ENCODE data around the gene YBEY.
"Not testable (repeated sequence)": the region's sequence is repeated elsewhere in the genome, so short reads cannot be mapped to it uniquely, and the experiment has no call there.

Gene YBEY

GRCh38 chr21:46299167-46299566 is 13.0 kb downstream of the YBEY start:
- no peak for DNase-seq (ENCODE audit: extremely low read depth in 1 of 2, low read depth in 1 of 2)

GRCh38 chr21:46301759-46302158 is 15.6 kb downstream of the YBEY start:
- DNase-seq (ENCODE audit: extremely low read depth in 1 of 2, low read depth in 1 of 2), result no peak

- DNase-seq (ENCODE audit: extremely low read depth in 1 of 2, low read depth in 1 of 2), result no peak
Measured at GRCh38 chr21:46304437-46304836, 18.3 kb downstream of the YBEY start.

- DNase-seq (ENCODE audit: extremely low read depth in 1 of 2, low read depth in 1 of 2), result no peak
Measured at GRCh38 chr21:46304955-46305354, 18.8 kb downstream of the YBEY start.

- no peak for DNase-seq (ENCODE audit: extremely low read depth in 1 of 2, low read depth in 1 of 2)
Measured at GRCh38 chr21:46307625-46308024, 21.5 kb downstream of the YBEY start.

GRCh38 chr21:46308431-46308830 is 22.3 kb downstream of the YBEY start:
- DNase-seq (ENCODE audit: extremely low read depth in 1 of 2, low read depth in 1 of 2), result no peak

- DNase-seq (ENCODE audit: extremely low read depth in 1 of 2, low read depth in 1 of 2), result not testable (repeated sequence)
Measured at GRCh38 chr21:46310260-46310659, 24.1 kb downstream of the YBEY start.

- no peak for DNase-seq (ENCODE audit: extremely low read depth in 1 of 2, low read depth in 1 of 2)
Measured at GRCh38 chr21:46311568-46311967, 25.4 kb downstream of the YBEY start.

- DNase-seq (ENCODE audit: extremely low read depth in 1 of 2, low read depth in 1 of 2), result no peak
Measured at GRCh38 chr21:46312949-46313348, 26.8 kb downstream of the YBEY start.

GRCh38 chr21:46314441-46315020 is 28.4 kb downstream of the YBEY start:
- DNase-seq (ENCODE audit: extremely low read depth in 1 of 2, low read depth in 1 of 2), result no peak

- DNase-seq (ENCODE audit: extremely low read depth in 1 of 2, low read depth in 1 of 2), result no peak
Measured at GRCh38 chr21:46316708-46317324, 30.7 kb downstream of the YBEY start.

GRCh38 chr21:46317710-46318463 is 31.7 kb downstream of the YBEY start:
- DNase-seq (ENCODE audit: extremely low read depth in 1 of 2, low read depth in 1 of 2), result no peak

GRCh38 chr21:46318464-46318845 is 32.3 kb downstream of the YBEY start:
- no peak for DNase-seq (ENCODE audit: extremely low read depth in 1 of 2, low read depth in 1 of 2)

- no peak for DNase-seq (ENCODE audit: extremely low read depth in 1 of 2, low read depth in 1 of 2)
Measured at GRCh38 chr21:46319186-46319585, 33.0 kb downstream of the YBEY start.

GRCh38 chr21:46320331-46320801 is 34.2 kb downstream of the YBEY start:
- no peak for DNase-seq (ENCODE audit: extremely low read depth in 1 of 2, low read depth in 1 of 2)

GRCh38 chr21:46322351-46323226 is 36.4 kb downstream of the YBEY start:
- no peak for DNase-seq (ENCODE audit: extremely low read depth in 1 of 2, low read depth in 1 of 2)

- no peak for DNase-seq (ENCODE audit: extremely low read depth in 1 of 2, low read depth in 1 of 2)
Measured at GRCh38 chr21:46323227-46323709, 37.1 kb downstream of the YBEY start.

GRCh38 chr21:46323710-46324389 is 37.7 kb downstream of the YBEY start, which contains the start of the genes C21orf58 and PCNT:
C21orf58 (minus strand) TSS chr21:46323870; CDS start chr21:46322738, 1,132 bp downstream.
PCNT (plus strand) TSS chr21:46324156; CDS start chr21:46324229, 73 bp downstream.
- DNase-seq (ENCODE audit: extremely low read depth in 1 of 2, low read depth in 1 of 2), result peak; percentile 92 to 95

GRCh38 chr21:46324390-46325072 is 38.4 kb downstream of the YBEY start:
- peak; percentile 68 to 69 for DNase-seq (ENCODE audit: extremely low read depth in 1 of 2, low read depth in 1 of 2)

Measured in stimulated activated CD8-positive, alpha-beta memory T cell treated with anti-CD3 and anti-CD28 coated beads, Interleukin-7, amount 100 ng/mL, for 48 hours (primary cell).